ENCODE data around the gene SPRR4. TPM values are rescaled to one million over a fixed set of nuclear protein-coding genes. Genes with fewer than 3 reads are reported as not detected.

SPRR4 gene
- total RNA-seq, 1 experiment from 2014 or later = not detected

DNA sequence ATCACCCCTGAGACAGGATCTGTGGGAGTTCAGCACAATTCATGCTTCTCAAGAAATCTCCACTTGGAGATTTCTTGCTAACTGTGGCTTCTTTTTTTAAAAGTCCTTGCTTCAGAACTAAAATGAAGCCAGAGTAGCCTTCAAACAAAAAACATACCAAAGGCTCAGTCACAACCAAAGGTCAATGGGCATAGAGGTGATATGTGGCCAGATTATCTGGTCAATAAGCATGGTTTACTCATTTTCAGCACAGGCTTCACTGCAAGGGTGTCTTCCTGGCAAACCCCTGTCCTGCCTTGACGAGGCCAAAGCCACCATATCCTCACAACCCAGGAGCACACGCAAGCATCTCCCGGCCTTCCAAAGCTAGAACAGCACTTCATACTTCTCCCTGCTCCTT lies 11.2 kb upstream of the SPRR4 start:
- H3K4me1 ChIP-seq (ENCODE audit: insufficient read depth, low read length, poor library complexity, severe bottlenecking) = no peaks in the 10 kb centered on the region
- no peaks in the 10 kb centered on the region for H3K27me3 ChIP-seq (replicated peaks; ENCODE audit: insufficient read depth, low read depth, low read length, poor library complexity)
- no peak overlapping the region for H3K4me3 ChIP-seq (ENCODE audit: low read depth, low read length, poor library complexity, severe bottlenecking)
- H3K27ac ChIP-seq (ENCODE audit: low read depth, low read length, poor library complexity, severe bottlenecking) = no peak overlapping the region
- BruUV-seq (replicated peaks) = no TSS peak
- H3K36me3 ChIP-seq (ENCODE audit: insufficient read depth, low read length, poor library complexity, severe bottlenecking) = no peaks in the 10 kb centered on the region
- H3K9me3 ChIP-seq (ENCODE audit: low read depth, low read length, poor library complexity, severe bottlenecking) = no peaks in the 10 kb centered on the region
- ChIA-PET POLR2A (ENCODE audit: low non-redundant PET) (no interaction called here), CTCF (no interaction called here)
- DNase-seq (ENCODE audit: low spot score) = no peak
- intact Hi-C loops (cut with micrococcal nuclease; ENCODE audit: unreplicated experiment) = no loop called here
- TF ChIP-seq EZH2 (IDR thresholded peaks at IDR 0.05; ENCODE audit: borderline replicate concordance, low read depth, low read length, poor library complexity, severe bottlenecking) = no peak
- TF ChIP-seq, protein P1, sequence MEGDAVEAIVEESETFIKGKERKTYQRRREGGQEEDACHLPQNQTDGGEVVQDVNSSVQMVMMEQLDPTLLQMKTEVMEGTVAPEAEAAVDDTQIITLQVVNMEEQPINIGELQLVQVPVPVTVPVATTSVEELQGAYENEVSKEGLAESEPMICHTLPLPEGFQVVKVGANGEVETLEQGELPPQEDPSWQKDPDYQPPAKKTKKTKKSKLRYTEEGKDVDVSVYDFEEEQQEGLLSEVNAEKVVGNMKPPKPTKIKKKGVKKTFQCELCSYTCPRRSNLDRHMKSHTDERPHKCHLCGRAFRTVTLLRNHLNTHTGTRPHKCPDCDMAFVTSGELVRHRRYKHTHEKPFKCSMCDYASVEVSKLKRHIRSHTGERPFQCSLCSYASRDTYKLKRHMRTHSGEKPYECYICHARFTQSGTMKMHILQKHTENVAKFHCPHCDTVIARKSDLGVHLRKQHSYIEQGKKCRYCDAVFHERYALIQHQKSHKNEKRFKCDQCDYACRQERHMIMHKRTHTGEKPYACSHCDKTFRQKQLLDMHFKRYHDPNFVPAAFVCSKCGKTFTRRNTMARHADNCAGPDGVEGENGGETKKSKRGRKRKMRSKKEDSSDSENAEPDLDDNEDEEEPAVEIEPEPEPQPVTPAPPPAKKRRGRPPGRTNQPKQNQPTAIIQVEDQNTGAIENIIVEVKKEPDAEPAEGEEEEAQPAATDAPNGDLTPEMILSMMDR (conservative IDR thresholded peaks at IDR 0.05; ENCODE audit: low read depth, low read length) = no peak

DNA sequence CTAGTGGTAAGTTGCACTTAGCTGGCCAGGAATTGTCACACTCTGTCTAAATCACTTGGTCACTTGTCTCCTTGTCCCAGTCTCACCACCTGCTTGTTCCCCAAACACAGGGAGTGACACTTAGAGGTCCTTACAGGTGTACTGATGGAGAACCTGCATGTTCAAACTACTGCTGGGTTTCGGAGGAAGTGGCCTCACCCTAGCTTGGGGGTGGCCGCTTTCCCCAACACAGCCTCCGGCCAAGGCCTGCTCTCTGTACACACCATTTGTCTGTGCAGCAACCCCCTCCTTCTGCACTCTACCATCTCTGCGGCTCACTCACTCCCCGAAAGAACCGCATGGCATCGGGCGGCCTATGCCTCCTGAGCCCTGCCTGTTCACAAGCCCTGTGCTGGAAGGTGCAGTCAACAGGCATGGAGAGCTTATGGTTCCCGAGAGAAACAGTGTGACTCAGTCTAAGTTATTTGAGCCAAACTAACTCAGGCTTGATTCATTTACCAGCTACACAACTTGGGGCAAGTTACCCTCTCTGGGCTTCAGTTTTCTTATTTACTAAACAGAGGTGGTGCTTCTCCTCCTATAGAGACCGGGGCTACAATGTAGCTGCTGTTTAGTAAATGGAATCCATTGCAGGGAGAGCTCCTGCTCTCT lies 10.5 kb upstream of the SPRR4 start:
- intact Hi-C loops (cut with micrococcal nuclease; ENCODE audit: unreplicated experiment) = no loop called here
- no peak for DNase-seq (ENCODE audit: low spot score)
- Histone ChIP-seq H3K27me3 (replicated peaks; ENCODE audit: insufficient read depth, low read depth, low read length, poor library complexity) (peaks cover under 1% of the 10 kb centered on the region), H3K27ac (ENCODE audit: low read depth, low read length, poor library complexity, severe bottlenecking) (no peak overlapping the region), H3K36me3 (ENCODE audit: insufficient read depth, low read length, poor library complexity, severe bottlenecking) (no peaks in the 10 kb centered on the region), H3K9me3 (ENCODE audit: low read depth, low read length, poor library complexity, severe bottlenecking) (no peaks in the 10 kb centered on the region), H3K4me1 (ENCODE audit: insufficient read depth, low read length, poor library complexity, severe bottlenecking) (no peaks in the 10 kb centered on the region), H3K4me3 (ENCODE audit: low read depth, low read length, poor library complexity, severe bottlenecking) (no peak overlapping the region)
- POLR2A ChIA-PET (ENCODE audit: low non-redundant PET) = no interaction called here
- TF ChIP-seq EZH2 (IDR thresholded peaks at IDR 0.05; ENCODE audit: borderline replicate concordance, low read depth, low read length, poor library complexity, severe bottlenecking) = no peak
- TF ChIP-seq, protein P1 (conservative IDR thresholded peaks at IDR 0.05; ENCODE audit: low read depth, low read length) = no peak
- CTCF ChIA-PET = no interaction called here
- no TSS peak for BruUV-seq (replicated peaks)

DNA sequence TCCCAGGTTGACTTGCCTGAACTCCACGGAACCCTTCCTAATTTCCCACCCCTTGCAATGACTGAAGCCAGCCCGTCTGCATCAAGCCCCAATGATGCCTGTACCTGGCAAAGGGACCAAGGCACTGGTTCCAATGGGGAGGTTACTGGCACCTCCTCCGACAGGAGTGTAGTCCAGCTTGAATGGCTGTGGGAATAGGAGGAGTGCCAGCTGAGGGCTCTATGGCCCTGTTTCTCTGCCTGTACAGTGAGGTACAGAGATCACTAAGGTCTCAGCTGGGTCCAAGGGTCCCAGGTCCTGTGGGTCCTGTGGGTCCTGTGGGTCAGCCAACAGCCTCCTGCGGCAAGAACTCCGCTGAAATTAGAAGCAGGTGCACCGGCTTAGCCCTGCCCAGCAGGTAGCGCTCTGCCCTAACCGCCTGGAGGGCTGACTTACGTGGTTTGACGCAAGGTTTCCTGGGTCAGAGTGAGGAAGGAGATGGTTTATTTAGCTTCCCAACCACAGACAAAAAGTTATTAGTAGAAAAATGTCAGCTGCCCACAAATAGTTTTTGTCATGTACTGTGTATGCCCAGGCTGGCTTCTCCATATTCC lies 9.9 kb upstream of the SPRR4 start:
- no peak overlapping the region for H3K27ac ChIP-seq (ENCODE audit: low read depth, low read length, poor library complexity, severe bottlenecking)
- no TSS peak for BruUV-seq (replicated peaks)
- H3K4me1 ChIP-seq (ENCODE audit: insufficient read depth, low read length, poor library complexity, severe bottlenecking) = no peaks in the 10 kb centered on the region
- intact Hi-C loops (cut with micrococcal nuclease; ENCODE audit: unreplicated experiment) = no loop called here
- no peaks in the 10 kb centered on the region for H3K9me3 ChIP-seq (ENCODE audit: low read depth, low read length, poor library complexity, severe bottlenecking)
- H3K4me3 ChIP-seq (ENCODE audit: low read depth, low read length, poor library complexity, severe bottlenecking) = no peak overlapping the region
- ChIA-PET POLR2A (ENCODE audit: low non-redundant PET) (no interaction called here), CTCF (no interaction called here)
- no peaks in the 10 kb centered on the region for H3K36me3 ChIP-seq (ENCODE audit: insufficient read depth, low read length, poor library complexity, severe bottlenecking)
- TF ChIP-seq, protein P1 (conservative IDR thresholded peaks at IDR 0.05; ENCODE audit: low read depth, low read length) = no peak
- TF ChIP-seq EZH2 (IDR thresholded peaks at IDR 0.05; ENCODE audit: borderline replicate concordance, low read depth, low read length, poor library complexity, severe bottlenecking) = no peak
- no peak for DNase-seq (ENCODE audit: low spot score)
- peaks cover 4% of the 10 kb centered on the region for H3K27me3 ChIP-seq (replicated peaks; ENCODE audit: insufficient read depth, low read depth, low read length, poor library complexity)

All from A673 (cell line).